ENCODE measurements around the gene RAB34. TPM values are rescaled to one million over a fixed set of nuclear protein-coding genes. Genes with fewer than 3 reads are reported as not detected.

RAB34 gene
- total RNA-seq, 1 experiment from 2014 or later = 105 TPM

DNA sequence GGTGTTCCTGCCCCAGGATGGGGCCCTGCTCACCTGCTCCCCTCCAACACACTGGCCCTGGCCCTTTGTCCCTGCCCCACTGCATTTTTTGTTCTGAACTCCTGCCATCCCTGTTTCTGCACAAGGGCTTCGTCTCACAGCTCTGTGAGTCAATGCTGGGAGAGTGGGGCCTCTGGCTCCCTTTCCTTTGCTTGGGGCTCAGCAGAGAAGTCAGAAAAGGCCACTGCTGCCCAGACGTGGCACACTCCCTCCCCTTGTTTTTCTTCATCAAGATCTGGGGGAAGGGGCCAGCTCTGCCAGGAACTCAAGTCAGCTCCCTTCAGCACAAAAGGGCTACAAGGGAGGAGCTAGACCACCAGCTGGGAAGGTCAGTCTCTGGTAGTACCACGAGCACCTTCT lies 14.9 kb downstream of the RAB34 start:
- Mint-ChIP-seq H3K4me3 (ENCODE audit: unreplicated experiment) (no peak overlapping the region), H3K9me3 (ENCODE audit: unreplicated experiment) (no peaks in the 10 kb centered on the region), H3K27me3 (ENCODE audit: insufficient read depth, unreplicated experiment) (no peaks in the 10 kb centered on the region), H3K27ac (ENCODE audit: low read depth, unreplicated experiment) (no peak overlapping the region), H3K4me1 (ENCODE audit: insufficient read depth, unreplicated experiment) (no peaks in the 10 kb centered on the region), H3K36me3 (ENCODE audit: insufficient read depth, unreplicated experiment) (peaks cover 50% of the 10 kb centered on the region)
- no peak for TF ChIP-seq CTCF (IDR thresholded peaks at IDR 0.05; ENCODE audit: unreplicated experiment)
- DNase-seq (ENCODE audit: unreplicated experiment) = no peak
- POLR2A ChIA-PET = interaction anchor here (0.9 to 1.7 kb wide), 4 partner anchors 9 to 57 kb away, joined by 3 to 7 read pairs (median 6); partner anchors contain the start of genes BLTP2 and RPL23A
- intact Hi-C loops (cut with micrococcal nuclease) = no loop called here
- CTCF ChIA-PET = no interaction called here
- no TSS peak for BruUV-seq (replicated peaks)

GRCh38 chr17:28702026-28702751 lies 15.5 kb downstream of the RAB34 start:
- POLR2A ChIA-PET = interaction anchor here (0.9 to 1.7 kb wide), 4 partner anchors 8 to 57 kb away, joined by 3 to 7 read pairs (median 6); partner anchors contain the start of genes BLTP2 and RPL23A
- no peak for TF ChIP-seq CTCF (IDR thresholded peaks at IDR 0.05; ENCODE audit: unreplicated experiment)
- no TSS peak for BruUV-seq (replicated peaks)
- H3K36me3 Mint-ChIP-seq (ENCODE audit: insufficient read depth, unreplicated experiment) = peaks cover 56% of the 10 kb centered on the region
- CTCF ChIA-PET = no interaction called here
- no peaks in the 10 kb centered on the region for H3K9me3 Mint-ChIP-seq (ENCODE audit: unreplicated experiment)
- no peaks in the 10 kb centered on the region for H3K4me1 Mint-ChIP-seq (ENCODE audit: insufficient read depth, unreplicated experiment)
- intact Hi-C loops (cut with micrococcal nuclease) = no loop called here
- no peak for DNase-seq (ENCODE audit: unreplicated experiment)
- H3K4me3 Mint-ChIP-seq (ENCODE audit: unreplicated experiment) = no peak overlapping the region
- no peak overlapping the region for H3K27ac Mint-ChIP-seq (ENCODE audit: low read depth, unreplicated experiment)
- H3K27me3 Mint-ChIP-seq (ENCODE audit: insufficient read depth, unreplicated experiment) = no peaks in the 10 kb centered on the region

DNA sequence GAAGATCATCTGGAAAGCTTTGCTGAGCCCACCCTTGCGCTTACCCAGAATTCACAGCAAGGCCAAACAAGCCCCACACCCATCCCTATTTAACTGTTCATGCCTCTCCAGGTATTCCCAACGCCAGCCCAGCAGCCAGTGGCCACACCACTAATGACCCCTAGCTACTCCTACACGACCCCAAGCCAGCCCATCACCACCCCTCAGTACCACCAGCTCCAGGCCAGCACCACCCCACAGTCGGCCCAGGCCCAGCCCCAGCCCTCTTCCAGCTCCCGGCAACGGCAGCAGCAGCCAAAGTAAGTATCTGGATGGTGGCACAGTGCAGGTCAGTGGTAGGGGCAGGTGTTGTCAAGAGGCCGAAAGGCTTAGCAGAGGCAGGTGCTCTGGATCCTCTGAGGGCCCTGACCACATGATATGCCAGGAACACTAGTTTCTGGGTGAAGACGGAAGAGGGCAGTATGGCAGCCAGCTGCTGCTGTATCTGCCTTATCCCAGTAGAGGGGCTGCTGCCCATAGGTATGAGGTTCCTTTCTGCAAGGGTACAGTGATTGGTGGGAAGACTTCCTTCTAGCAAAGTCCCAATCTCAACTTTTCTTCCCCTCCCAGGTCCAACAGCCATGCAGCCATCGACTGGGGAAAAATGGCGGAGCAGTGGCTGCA lies 16.7 kb downstream of the RAB34 start:
- ChIA-PET CTCF (no interaction called here), POLR2A (no interaction called here)
- Mint-ChIP-seq H3K4me3 (ENCODE audit: unreplicated experiment) (no peak overlapping the region), H3K27me3 (ENCODE audit: insufficient read depth, unreplicated experiment) (no peaks in the 10 kb centered on the region), H3K9me3 (ENCODE audit: unreplicated experiment) (no peaks in the 10 kb centered on the region), H3K27ac (ENCODE audit: low read depth, unreplicated experiment) (no peak overlapping the region), H3K4me1 (ENCODE audit: insufficient read depth, unreplicated experiment) (no peaks in the 10 kb centered on the region), H3K36me3 (ENCODE audit: insufficient read depth, unreplicated experiment) (peaks cover 68% of the 10 kb centered on the region)
- intact Hi-C loops (cut with micrococcal nuclease) = no loop called here
- no TSS peak for BruUV-seq (replicated peaks)
- no peak for TF ChIP-seq CTCF (IDR thresholded peaks at IDR 0.05; ENCODE audit: unreplicated experiment)
- DNase-seq (ENCODE audit: unreplicated experiment) = no peak

DNA sequence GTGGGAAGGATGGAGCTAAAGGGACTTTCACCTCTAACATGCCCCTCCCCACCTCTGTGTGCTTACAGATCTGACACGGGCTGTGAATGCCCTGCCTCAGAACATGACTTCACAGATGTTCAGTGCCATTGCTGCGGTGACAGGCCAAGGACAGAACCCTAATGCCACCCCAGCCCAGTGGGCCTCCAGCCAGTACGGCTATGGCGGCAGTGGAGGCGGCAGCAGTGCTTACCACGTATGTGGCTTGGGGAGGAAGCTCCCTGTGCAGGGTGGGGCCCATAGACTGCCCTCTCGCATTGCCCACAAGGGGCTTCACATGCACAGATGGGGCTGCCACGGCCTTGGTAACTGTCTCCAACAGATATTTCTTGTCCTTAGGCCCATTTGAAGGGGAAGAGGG lies 17.4 kb downstream of the RAB34 start:
- Mint-ChIP-seq H3K36me3 (ENCODE audit: insufficient read depth, unreplicated experiment) (peaks cover 75% of the 10 kb centered on the region), H3K4me3 (ENCODE audit: unreplicated experiment) (no peak overlapping the region), H3K27me3 (ENCODE audit: insufficient read depth, unreplicated experiment) (no peaks in the 10 kb centered on the region), H3K9me3 (ENCODE audit: unreplicated experiment) (no peaks in the 10 kb centered on the region), H3K27ac (ENCODE audit: low read depth, unreplicated experiment) (no peak overlapping the region), H3K4me1 (ENCODE audit: insufficient read depth, unreplicated experiment) (no peaks in the 10 kb centered on the region)
- ChIA-PET CTCF (no interaction called here), POLR2A (no interaction called here)
- TF ChIP-seq CTCF (IDR thresholded peaks at IDR 0.05; ENCODE audit: unreplicated experiment) = no peak
- no TSS peak for BruUV-seq (replicated peaks)
- no peak for DNase-seq (ENCODE audit: unreplicated experiment)
- intact Hi-C loops (cut with micrococcal nuclease) = no loop called here
